GM21723 (cell line): ENCODE results near the gene CSNK1D.

ENCODE experiments used
- ATAC-seq: cut with Tn5 transposase; IDR thresholded peaks from one replicate; pipeline ENCODE4 v1.9.1; 2021; ENCODE audit warnings: mild to moderate bottlenecking, moderate library complexity; ENCODE audit not compliant: unreplicated experiment

The CSNK1D gene

GRCh38 chr17:82241183-82241925, 32.1 kb downstream of the CSNK1D start:
- no peak for ATAC-seq

DNA sequence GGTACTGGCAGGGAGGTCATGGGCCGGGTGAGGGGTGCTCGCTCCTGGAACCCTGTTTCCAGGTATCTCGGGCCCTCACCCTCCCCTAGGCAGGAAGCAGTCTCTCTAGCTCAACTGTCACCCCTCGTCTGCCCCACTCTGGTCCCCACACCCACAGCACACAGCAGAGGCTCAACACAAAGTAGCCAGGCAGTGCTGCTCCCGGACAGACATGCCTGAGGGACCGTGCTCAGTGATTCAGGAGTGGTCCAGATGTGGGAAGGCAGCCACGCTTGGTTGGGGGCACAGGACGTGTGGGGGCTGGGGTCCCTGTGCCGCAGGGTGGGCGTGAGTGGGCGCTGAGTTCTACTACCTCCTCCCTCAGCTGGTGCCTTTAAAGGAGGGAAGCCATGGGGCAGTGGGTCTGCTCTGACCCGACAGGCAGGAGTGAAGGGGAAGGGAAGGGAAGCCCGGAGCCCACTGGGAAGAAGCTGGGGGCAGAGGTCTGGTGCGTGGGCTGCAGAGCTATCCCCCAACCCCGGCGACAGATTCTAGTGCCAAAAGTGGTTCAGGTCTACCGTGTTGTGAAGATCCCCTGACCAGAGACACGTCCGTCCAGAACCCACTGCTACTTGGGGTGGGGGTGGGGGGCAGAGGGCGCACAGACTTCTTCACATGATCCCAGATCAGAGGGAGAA, 32.9 kb downstream of the CSNK1D start:
- no peak for ATAC-seq

GRCh38 chr17:82239926-82240505, 33.5 kb downstream of the CSNK1D start:
- no peak for ATAC-seq

DNA sequence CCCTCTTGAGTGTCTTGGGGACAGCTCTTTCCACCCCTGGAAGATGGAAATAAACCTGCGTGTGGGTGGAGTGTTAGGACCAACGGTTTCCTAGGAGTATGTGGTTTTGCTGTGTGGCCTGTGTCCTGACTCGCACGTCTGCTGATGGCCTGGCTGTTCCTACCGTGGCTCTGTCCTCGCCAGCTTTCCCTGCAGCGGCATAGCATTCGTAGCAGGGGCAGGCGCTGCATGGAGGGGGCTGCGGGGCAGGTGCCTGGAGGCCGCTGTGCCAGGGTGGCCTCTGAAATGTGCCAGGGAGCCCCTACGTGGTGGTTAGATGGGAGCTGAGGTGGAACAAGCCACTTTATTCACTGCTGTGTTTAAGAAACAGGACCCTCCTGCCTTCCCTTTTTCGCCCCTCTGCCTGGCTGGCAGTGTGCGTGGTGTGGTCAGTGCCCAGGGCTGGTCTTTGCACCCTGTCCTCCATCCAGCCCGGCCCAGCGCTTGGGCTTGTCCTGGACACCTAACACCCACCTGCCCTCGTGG, 34.0 kb downstream of the CSNK1D start:
- ATAC-seq, result no peak

- ATAC-seq, result peak; percentile 43
Observed at GRCh38 chr17:82238472-82239201, 34.9 kb downstream of the CSNK1D start.

- no peak for ATAC-seq
Observed at GRCh38 chr17:82237746-82238471, 35.6 kb downstream of the CSNK1D start.

DNA sequence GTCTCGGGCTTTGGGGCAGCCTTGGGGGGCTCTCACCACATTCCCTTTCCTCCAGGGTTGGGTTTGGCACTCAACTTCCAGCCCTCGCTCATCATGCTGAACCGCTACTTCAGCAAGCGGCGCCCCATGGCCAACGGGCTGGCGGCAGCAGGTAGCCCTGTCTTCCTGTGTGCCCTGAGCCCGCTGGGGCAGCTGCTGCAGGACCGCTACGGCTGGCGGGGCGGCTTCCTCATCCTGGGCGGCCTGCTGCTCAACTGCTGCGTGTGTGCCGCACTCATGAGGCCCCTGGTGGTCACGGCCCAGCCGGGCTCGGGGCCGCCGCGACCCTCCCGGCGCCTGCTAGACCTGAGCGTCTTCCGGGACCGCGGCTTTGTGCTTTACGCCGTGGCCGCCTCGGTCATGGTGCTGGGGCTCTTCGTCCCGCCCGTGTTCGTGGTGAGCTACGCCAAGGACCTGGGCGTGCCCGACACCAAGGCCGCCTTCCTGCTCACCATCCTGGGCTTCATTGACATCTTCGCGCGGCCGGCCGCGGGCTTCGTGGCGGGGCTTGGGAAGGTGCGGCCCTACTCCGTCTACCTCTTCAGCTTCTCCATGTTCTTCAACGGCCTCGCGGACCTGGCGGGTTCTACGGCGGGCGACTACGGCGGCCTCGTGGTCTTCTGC, 36.3 kb downstream of the CSNK1D start:
- ATAC-seq, result no peak

DNA sequence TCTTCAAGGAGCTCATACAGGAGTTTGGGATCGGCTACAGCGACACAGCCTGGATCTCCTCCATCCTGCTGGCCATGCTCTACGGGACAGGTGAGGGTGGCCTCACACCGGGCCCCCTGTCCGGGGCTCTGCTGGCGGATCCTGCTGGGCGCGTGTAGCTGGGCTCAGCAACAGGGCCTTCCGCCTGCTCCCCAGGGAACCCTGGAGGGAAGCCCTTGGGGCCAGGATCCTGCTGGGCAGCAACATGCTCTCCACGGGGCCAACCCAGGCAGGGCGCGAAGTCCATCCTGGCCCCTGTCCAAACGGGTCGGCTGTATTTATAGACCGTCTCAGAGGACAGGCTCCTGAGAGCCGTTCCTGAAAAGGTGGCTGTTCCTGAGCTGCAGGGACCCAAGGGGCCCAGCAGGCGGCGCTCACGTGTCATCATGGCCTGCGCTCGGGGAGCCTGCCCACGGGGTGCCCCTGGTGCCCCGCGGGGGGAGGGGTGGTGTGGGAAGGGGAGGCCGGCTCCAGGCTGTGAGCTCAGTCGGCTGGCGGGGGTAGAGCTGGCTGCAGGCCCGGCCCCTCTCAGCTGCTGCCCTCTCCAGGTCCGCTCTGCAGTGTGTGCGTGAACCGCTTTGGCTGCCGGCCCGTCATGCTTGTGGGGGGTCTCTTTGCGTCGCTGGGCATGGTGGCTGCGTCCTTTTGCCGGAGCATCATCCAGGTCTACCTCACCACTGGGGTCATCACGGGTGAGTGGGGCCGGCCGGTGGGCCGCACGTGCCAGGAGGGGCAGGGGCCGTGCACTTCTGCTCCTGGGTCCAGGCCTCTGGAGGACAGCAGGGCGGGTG, 37.1 kb downstream of the CSNK1D start:
- no peak for ATAC-seq

DNA sequence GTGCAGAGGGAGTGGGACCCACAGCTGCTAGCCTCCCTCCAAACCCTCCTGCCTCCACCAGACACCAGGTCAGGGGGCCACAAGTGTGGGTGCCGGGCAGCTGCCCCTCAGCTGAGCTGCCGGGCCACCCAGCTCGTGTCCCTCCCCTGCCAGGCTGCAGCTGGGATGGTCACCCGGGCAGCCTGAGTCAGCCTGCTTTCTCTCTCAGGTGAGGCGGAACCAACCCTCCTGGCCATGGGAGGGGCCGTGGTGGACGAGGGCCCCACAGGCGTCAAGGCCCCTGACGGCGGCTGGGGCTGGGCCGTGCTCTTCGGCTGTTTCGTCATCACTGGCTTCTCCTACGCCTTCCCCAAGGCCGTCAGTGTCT, 37.7 kb downstream of the CSNK1D start:
- ATAC-seq, result no peak

DNA sequence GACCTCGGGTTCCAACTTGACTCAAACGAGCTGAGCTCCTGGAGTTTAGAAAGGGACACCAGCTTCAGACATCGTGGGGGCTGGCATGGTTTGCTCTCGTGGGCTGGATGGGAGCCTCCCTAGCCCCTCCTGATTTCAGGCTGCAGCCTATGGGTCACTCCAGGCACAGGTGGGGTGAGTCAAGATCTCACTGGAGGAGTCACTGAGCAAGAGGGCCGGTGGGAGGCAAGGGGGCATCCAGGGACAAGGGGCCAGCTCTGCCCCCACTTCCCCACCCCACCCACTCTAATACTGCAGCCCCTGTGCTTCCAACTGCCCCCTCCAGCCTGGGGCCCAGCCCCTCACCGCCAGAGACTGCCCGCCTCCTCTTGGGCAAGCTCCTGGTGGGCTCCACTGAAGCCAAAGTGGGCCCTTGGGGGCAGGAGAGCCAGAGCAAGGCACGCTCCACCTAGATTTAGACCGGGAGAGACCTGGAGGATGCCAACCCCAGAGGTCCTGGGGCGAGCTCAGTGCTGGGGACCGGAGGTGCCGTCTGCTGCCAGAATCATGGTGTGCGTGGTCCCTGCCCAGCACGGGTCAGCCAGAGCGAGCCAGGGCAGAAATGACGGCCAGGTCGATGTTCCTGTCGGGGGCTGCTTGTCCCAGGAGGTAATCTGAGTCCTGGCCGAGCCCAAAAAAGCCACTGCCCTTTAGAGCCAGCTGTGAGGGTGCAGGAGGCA, 38.3 kb downstream of the CSNK1D start:
- ATAC-seq, result no peak

- no peak for ATAC-seq
Observed at GRCh38 chr17:82234211-82235055, 39.1 kb downstream of the CSNK1D start.

DNA sequence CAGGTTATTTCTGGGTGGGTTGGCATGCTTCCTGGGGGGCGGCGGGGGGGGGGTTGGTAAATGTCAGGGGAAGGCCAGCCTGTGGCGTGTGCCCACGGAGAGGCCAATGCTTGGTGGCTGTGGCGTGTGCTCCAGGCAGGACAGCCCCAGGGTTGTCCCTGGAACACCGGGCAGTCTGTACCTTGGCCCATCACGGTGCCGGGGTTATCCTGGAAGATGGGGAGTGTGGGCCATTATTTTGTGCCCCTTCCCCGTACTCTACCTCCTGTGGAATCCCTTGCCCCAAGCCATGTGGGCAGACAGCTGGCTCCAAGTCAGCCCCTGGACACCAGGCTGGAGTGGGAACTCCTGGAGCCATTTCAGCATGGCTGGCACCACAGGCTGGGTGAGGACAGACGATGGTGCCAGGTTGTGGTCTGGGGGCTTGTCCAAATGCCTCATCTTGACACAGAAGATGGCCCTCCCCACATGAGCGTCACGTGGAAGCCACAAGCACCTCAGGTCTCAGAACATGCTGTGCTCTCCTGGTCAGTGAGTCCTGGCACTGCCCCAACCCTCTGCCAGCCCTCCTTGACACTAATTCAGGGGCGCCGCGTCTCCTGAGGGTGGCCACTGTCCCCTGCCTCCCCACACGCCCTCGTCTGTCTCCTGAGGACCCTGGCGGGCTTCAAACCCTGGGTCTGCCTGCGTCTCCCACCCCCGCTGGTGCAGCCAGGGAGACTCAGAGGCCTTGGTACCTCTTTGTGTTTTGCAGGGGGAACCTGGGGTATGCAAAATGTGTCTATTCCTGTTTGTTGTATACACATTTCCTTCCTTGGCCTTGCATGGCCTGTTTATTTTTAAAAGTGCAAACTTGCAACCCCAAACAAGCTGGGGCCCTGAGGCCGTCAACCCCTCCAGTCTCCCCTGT, 40.4 kb downstream of the CSNK1D start:
- ATAC-seq, result no peak

- no peak for ATAC-seq
Observed at GRCh38 chr17:82232322-82232820, 41.1 kb downstream of the CSNK1D start.

- no peak for ATAC-seq
Observed at GRCh38 chr17:82231562-82232321, 41.8 kb downstream of the CSNK1D start.

GRCh38 chr17:82231312-82231561, 42.3 kb downstream of the CSNK1D start:
- peak; percentile 18 for ATAC-seq
